A673 (cell line): ENCODE measurements around the gene MKNK1.

ENCODE experiments used
- EZH2 ChIP-seq: fragments of 200-600 bp; sonication (generic); IDR thresholded peaks from 2 replicates; pipeline ENCODE4 v1.6.1; 2017; ENCODE audit warnings: borderline replicate concordance, low read depth, mild to moderate bottlenecking, mixed read lengths, antibody characterized with exemption, low read length; ENCODE audit not compliant: poor library complexity, severe bottlenecking
- TF ChIP-seq, protein P1 (sequence below): fragments of 300-800, 200-600 bp; sonication (generic); conservative IDR thresholded peaks from 2 replicates; pipeline ENCODE4 v1.5.1; 2017; ENCODE audit warnings: low read depth, mild to moderate bottlenecking, antibody characterized with exemption, low read length, moderate library complexity, mixed read lengths

DNA sequence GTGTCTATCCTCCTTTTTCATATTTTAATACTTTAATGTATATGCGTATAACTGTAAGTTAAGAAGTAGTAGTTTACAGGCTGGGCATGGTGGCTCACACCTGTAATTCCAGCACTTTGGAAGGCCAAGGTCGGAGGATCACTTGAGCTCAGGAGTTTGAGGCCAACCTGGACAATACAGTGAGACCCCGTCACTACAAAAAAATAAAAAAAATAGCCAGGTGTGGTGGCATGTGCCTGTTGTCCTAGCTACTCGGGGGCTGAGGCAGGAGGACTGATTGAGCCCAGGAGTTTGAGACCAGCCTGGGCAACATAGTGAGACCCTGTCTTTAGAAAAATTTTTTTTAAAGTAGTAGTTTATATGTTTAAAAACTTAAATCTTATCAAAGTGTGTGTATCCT, 41.7 kb upstream of the MKNK1 start:
- TF ChIP-seq, protein P1, sequence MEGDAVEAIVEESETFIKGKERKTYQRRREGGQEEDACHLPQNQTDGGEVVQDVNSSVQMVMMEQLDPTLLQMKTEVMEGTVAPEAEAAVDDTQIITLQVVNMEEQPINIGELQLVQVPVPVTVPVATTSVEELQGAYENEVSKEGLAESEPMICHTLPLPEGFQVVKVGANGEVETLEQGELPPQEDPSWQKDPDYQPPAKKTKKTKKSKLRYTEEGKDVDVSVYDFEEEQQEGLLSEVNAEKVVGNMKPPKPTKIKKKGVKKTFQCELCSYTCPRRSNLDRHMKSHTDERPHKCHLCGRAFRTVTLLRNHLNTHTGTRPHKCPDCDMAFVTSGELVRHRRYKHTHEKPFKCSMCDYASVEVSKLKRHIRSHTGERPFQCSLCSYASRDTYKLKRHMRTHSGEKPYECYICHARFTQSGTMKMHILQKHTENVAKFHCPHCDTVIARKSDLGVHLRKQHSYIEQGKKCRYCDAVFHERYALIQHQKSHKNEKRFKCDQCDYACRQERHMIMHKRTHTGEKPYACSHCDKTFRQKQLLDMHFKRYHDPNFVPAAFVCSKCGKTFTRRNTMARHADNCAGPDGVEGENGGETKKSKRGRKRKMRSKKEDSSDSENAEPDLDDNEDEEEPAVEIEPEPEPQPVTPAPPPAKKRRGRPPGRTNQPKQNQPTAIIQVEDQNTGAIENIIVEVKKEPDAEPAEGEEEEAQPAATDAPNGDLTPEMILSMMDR = no peak
- no peak for TF ChIP-seq EZH2
